Measurements from ENCODE around the gene CNTNAP2.

Gene CNTNAP2

GRCh38 chr7:146661929-146662328 is 545.3 kb downstream of the CNTNAP2 start:
- Histone ChIP-seq H3K27ac (ENCODE audit: insufficient read depth, low read length, poor library complexity, severe bottlenecking) (no peak overlapping the region), H3K4me3 (ENCODE audit: insufficient read depth, low read depth, low read length, poor library complexity, severe bottlenecking) (no peak overlapping the region), H3K36me3 (ENCODE audit: control insufficient read depth, insufficient read depth, low read length) (no peaks in the 10 kb centered on the region), H3K9me3 (ENCODE audit: control insufficient read depth, low read length) (no peaks in the 10 kb centered on the region), H3K27me3 (replicated peaks; ENCODE audit: control insufficient read depth, insufficient read depth, low read length, poor library complexity, severe bottlenecking) (no peaks in the 10 kb centered on the region), H3K4me1 (ENCODE audit: control insufficient read depth, insufficient read depth, low read length, poor library complexity, severe bottlenecking) (no peaks in the 10 kb centered on the region)
- DNase-seq, result no peak

GRCh38 chr7:146665023-146665422 is 548.4 kb downstream of the CNTNAP2 start:
- Histone ChIP-seq H3K36me3 (ENCODE audit: control insufficient read depth, insufficient read depth, low read length) (no peaks in the 10 kb centered on the region), H3K4me1 (ENCODE audit: control insufficient read depth, insufficient read depth, low read length, poor library complexity, severe bottlenecking) (no peaks in the 10 kb centered on the region), H3K4me3 (ENCODE audit: insufficient read depth, low read depth, low read length, poor library complexity, severe bottlenecking) (no peak overlapping the region), H3K27me3 (replicated peaks; ENCODE audit: control insufficient read depth, insufficient read depth, low read length, poor library complexity, severe bottlenecking) (no peaks in the 10 kb centered on the region), H3K27ac (ENCODE audit: insufficient read depth, low read length, poor library complexity, severe bottlenecking) (no peak overlapping the region), H3K9me3 (ENCODE audit: control insufficient read depth, low read length) (no peaks in the 10 kb centered on the region)
- no peak for DNase-seq

- H3K36me3 ChIP-seq (ENCODE audit: control insufficient read depth, insufficient read depth, low read length), result no peaks in the 10 kb centered on the region
- H3K27me3 ChIP-seq (replicated peaks; ENCODE audit: control insufficient read depth, insufficient read depth, low read length, poor library complexity, severe bottlenecking), result no peaks in the 10 kb centered on the region
- no peak overlapping the region for H3K4me3 ChIP-seq (ENCODE audit: insufficient read depth, low read depth, low read length, poor library complexity, severe bottlenecking)
- no peak for DNase-seq
- H3K27ac ChIP-seq (ENCODE audit: insufficient read depth, low read length, poor library complexity, severe bottlenecking), result no peak overlapping the region
- no peaks in the 10 kb centered on the region for H3K9me3 ChIP-seq (ENCODE audit: control insufficient read depth, low read length)
- no peaks in the 10 kb centered on the region for H3K4me1 ChIP-seq (ENCODE audit: control insufficient read depth, insufficient read depth, low read length, poor library complexity, severe bottlenecking)
Measured at GRCh38 chr7:146670532-146670931, 553.9 kb downstream of the CNTNAP2 start.

- Histone ChIP-seq H3K36me3 (ENCODE audit: control insufficient read depth, insufficient read depth, low read length) (no peaks in the 10 kb centered on the region), H3K27ac (ENCODE audit: insufficient read depth, low read length, poor library complexity, severe bottlenecking) (no peak overlapping the region), H3K9me3 (ENCODE audit: control insufficient read depth, low read length) (peaks cover 2% of the 10 kb centered on the region), H3K4me1 (ENCODE audit: control insufficient read depth, insufficient read depth, low read length, poor library complexity, severe bottlenecking) (no peaks in the 10 kb centered on the region), H3K4me3 (ENCODE audit: insufficient read depth, low read depth, low read length, poor library complexity, severe bottlenecking) (no peak overlapping the region), H3K27me3 (replicated peaks; ENCODE audit: control insufficient read depth, insufficient read depth, low read length, poor library complexity, severe bottlenecking) (no peaks in the 10 kb centered on the region)
- no peak for DNase-seq
Measured at GRCh38 chr7:146681487-146681886, 564.9 kb downstream of the CNTNAP2 start.

- H3K4me3 ChIP-seq (ENCODE audit: insufficient read depth, low read depth, low read length, poor library complexity, severe bottlenecking), result no peak overlapping the region
- no peaks in the 10 kb centered on the region for H3K36me3 ChIP-seq (ENCODE audit: control insufficient read depth, insufficient read depth, low read length)
- H3K9me3 ChIP-seq (ENCODE audit: control insufficient read depth, low read length), result peaks cover 2% of the 10 kb centered on the region
- no peak for DNase-seq
- no peak overlapping the region for H3K27ac ChIP-seq (ENCODE audit: insufficient read depth, low read length, poor library complexity, severe bottlenecking)
- H3K27me3 ChIP-seq (replicated peaks; ENCODE audit: control insufficient read depth, insufficient read depth, low read length, poor library complexity, severe bottlenecking), result no peaks in the 10 kb centered on the region
- H3K4me1 ChIP-seq (ENCODE audit: control insufficient read depth, insufficient read depth, low read length, poor library complexity, severe bottlenecking), result no peaks in the 10 kb centered on the region
Measured at GRCh38 chr7:146683439-146683838, 566.8 kb downstream of the CNTNAP2 start.

- no peak overlapping the region for H3K4me3 ChIP-seq (ENCODE audit: insufficient read depth, low read depth, low read length, poor library complexity, severe bottlenecking)
- H3K27ac ChIP-seq (ENCODE audit: insufficient read depth, low read length, poor library complexity, severe bottlenecking), result no peak overlapping the region
- no peaks in the 10 kb centered on the region for H3K9me3 ChIP-seq (ENCODE audit: control insufficient read depth, low read length)
- no peaks in the 10 kb centered on the region for H3K36me3 ChIP-seq (ENCODE audit: control insufficient read depth, insufficient read depth, low read length)
- DNase-seq, result no peak
- H3K4me1 ChIP-seq (ENCODE audit: control insufficient read depth, insufficient read depth, low read length, poor library complexity, severe bottlenecking), result no peaks in the 10 kb centered on the region
- no peaks in the 10 kb centered on the region for H3K27me3 ChIP-seq (replicated peaks; ENCODE audit: control insufficient read depth, insufficient read depth, low read length, poor library complexity, severe bottlenecking)
Measured at GRCh38 chr7:146690987-146691386, 574.4 kb downstream of the CNTNAP2 start.

- DNase-seq, result no peak
- no peaks in the 10 kb centered on the region for H3K9me3 ChIP-seq (ENCODE audit: control insufficient read depth, low read length)
Measured at GRCh38 chr7:146698995-146699610, 582.5 kb downstream of the CNTNAP2 start.

GRCh38 chr7:146700015-146700560 is 583.5 kb downstream of the CNTNAP2 start:
- DNase-seq, result no peak
- Histone ChIP-seq H3K27me3 (replicated peaks; ENCODE audit: control insufficient read depth, insufficient read depth, low read length, poor library complexity, severe bottlenecking) (no peaks in the 10 kb centered on the region), H3K4me1 (ENCODE audit: control insufficient read depth, insufficient read depth, low read length, poor library complexity, severe bottlenecking) (no peaks in the 10 kb centered on the region), H3K4me3 (ENCODE audit: insufficient read depth, low read depth, low read length, poor library complexity, severe bottlenecking) (no peak overlapping the region), H3K36me3 (ENCODE audit: control insufficient read depth, insufficient read depth, low read length) (no peaks in the 10 kb centered on the region), H3K27ac (ENCODE audit: insufficient read depth, low read length, poor library complexity, severe bottlenecking) (no peak overlapping the region), H3K9me3 (ENCODE audit: control insufficient read depth, low read length) (no peaks in the 10 kb centered on the region)

More at GRCh38 chr7:146698995-146699610, 582.5 kb downstream of the CNTNAP2 start:
- H3K27ac ChIP-seq (ENCODE audit: insufficient read depth, low read length, poor library complexity, severe bottlenecking), result no peak overlapping the region
- H3K27me3 ChIP-seq (replicated peaks; ENCODE audit: control insufficient read depth, insufficient read depth, low read length, poor library complexity, severe bottlenecking), result no peaks in the 10 kb centered on the region
- no peaks in the 10 kb centered on the region for H3K36me3 ChIP-seq (ENCODE audit: control insufficient read depth, insufficient read depth, low read length)
- H3K4me1 ChIP-seq (ENCODE audit: control insufficient read depth, insufficient read depth, low read length, poor library complexity, severe bottlenecking), result no peaks in the 10 kb centered on the region
- H3K4me3 ChIP-seq (ENCODE audit: insufficient read depth, low read depth, low read length, poor library complexity, severe bottlenecking), result no peak overlapping the region

GRCh38 chr7:146701166-146701565 is 584.6 kb downstream of the CNTNAP2 start:
- Histone ChIP-seq H3K27me3 (replicated peaks; ENCODE audit: control insufficient read depth, insufficient read depth, low read length, poor library complexity, severe bottlenecking) (no peaks in the 10 kb centered on the region), H3K36me3 (ENCODE audit: control insufficient read depth, insufficient read depth, low read length) (no peaks in the 10 kb centered on the region), H3K4me3 (ENCODE audit: insufficient read depth, low read depth, low read length, poor library complexity, severe bottlenecking) (no peak overlapping the region), H3K9me3 (ENCODE audit: control insufficient read depth, low read length) (no peaks in the 10 kb centered on the region), H3K27ac (ENCODE audit: insufficient read depth, low read length, poor library complexity, severe bottlenecking) (no peak overlapping the region), H3K4me1 (ENCODE audit: control insufficient read depth, insufficient read depth, low read length, poor library complexity, severe bottlenecking) (no peaks in the 10 kb centered on the region)
- DNase-seq, result no peak

- Histone ChIP-seq H3K4me3 (ENCODE audit: insufficient read depth, low read depth, low read length, poor library complexity, severe bottlenecking) (no peak overlapping the region), H3K27me3 (replicated peaks; ENCODE audit: control insufficient read depth, insufficient read depth, low read length, poor library complexity, severe bottlenecking) (no peaks in the 10 kb centered on the region), H3K36me3 (ENCODE audit: control insufficient read depth, insufficient read depth, low read length) (no peaks in the 10 kb centered on the region), H3K27ac (ENCODE audit: insufficient read depth, low read length, poor library complexity, severe bottlenecking) (no peak overlapping the region), H3K4me1 (ENCODE audit: control insufficient read depth, insufficient read depth, low read length, poor library complexity, severe bottlenecking) (no peaks in the 10 kb centered on the region), H3K9me3 (ENCODE audit: control insufficient read depth, low read length) (no peaks in the 10 kb centered on the region)
- no peak for DNase-seq
Measured at GRCh38 chr7:146702898-146703297, 586.3 kb downstream of the CNTNAP2 start.
